Activated naive CD4-positive, alpha-beta T cell treated with anti-CD3 and anti-CD28 coated beads, Interleukin-2, amount 10 ng/mL, durations not matched to agents 7 days and 5 days (primary cell): ENCODE data around the gene S100Z.
"Not testable (repeated sequence)": the region's sequence is repeated elsewhere in the genome, so short reads cannot be mapped to it uniquely, and the experiment has no call there.

ENCODE experiments used
- CTCF ChIA-PET: fragments of 350-600 bp; sonication (Branson Sonifier 250); formaldehyde crosslinking; loops from one replicate; lab custom pipeline; 2021; ENCODE audit warnings: antibody characterized with exemption; lab: Charles Lee
- DNase-seq: peaks from one replicate; pipeline ENCODE4 v3.0.0-alpha.2; 2020
- H3K27ac Mint-ChIP-seq: one replicate; pipeline ENCODE4 v1.8.0; 2021; ENCODE audit warnings: mild to moderate bottlenecking, moderate library complexity, mixed read lengths
- H3K27me3 Mint-ChIP-seq: one replicate; pipeline ENCODE4 v1.8.0; 2021; ENCODE audit warnings: mild to moderate bottlenecking, mixed read lengths
- H3K36me3 Mint-ChIP-seq: one replicate; pipeline ENCODE4 v1.8.0; 2021; ENCODE audit warnings: mixed read lengths
- H3K4me1 Mint-ChIP-seq: one replicate; pipeline ENCODE4 v1.8.0; 2021; ENCODE audit warnings: mixed read lengths
- H3K4me3 Mint-ChIP-seq: one replicate; pipeline ENCODE4 v1.8.0; 2021; ENCODE audit warnings: mild to moderate bottlenecking, moderate library complexity, mixed read lengths
- H3K9me3 Mint-ChIP-seq: one replicate; pipeline ENCODE4 v1.8.0; 2021; ENCODE audit warnings: mixed read lengths

S100Z gene

GRCh38 chr5:76816110-76816831, 33.5 kb upstream of the S100Z start:
- no peak overlapping the region for H3K27ac Mint-ChIP-seq
- no peak for DNase-seq
- no peaks in the 10 kb centered on the region for H3K36me3 Mint-ChIP-seq
- H3K4me3 Mint-ChIP-seq = no peak overlapping the region
- no peaks in the 10 kb centered on the region for H3K9me3 Mint-ChIP-seq
- CTCF ChIA-PET = interaction anchor here (1.1 to 1.3 kb wide), 2 partner anchors 9 to 33 kb away, joined by 3 to 5 read pairs; partner anchors contain the start of gene S100Z
- H3K27me3 Mint-ChIP-seq = peaks cover 63% of the 10 kb centered on the region
- H3K4me1 Mint-ChIP-seq = peaks cover 17% of the 10 kb centered on the region

DNA sequence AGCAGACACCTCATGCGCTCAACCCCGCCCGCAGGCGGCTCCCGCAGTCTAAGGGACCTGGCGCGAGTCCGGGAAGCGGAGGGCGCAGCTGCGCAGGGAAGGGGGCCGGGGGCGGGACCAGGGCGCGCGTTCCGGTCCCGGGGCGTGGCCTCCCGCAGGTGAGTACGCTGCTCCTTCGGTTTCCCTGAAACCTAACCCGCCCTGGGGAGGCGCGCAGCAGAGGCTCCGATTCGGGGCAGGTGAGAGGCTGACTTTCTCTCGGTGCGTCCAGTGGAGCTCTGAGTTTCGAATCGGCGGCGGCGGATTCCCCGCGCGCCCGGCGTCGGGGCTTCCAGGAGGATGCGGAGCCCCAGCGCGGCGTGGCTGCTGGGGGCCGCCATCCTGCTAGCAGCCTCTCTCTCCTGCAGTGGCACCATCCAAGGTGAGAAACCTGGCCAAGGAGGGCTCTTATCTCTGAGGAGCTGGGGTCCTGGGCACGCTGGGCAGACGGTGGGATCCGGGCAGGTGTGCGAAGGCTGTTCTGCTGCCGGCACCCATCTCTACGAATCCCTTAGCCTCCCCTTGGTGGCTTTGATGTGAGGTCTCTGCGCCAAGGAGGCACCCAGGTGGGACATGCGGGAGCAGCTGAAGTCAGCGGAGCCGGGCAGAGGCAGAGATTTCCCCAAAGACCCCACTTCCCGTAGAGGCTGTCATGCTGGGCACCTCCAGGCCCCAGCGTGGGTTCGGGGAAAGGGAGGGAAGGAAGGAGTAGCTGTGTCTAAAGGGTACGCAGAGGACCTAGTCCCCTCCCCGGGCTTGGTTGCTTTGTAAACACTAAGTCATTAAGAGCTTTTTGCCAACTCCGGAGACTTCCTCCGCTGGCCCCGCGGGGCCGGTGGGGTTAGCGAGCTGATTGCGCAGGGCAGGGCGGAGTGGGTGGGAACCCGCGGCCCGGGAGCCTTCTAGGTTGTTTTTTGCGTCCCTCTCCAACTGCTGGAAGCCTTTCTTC, 30.7 kb upstream of the S100Z start, which contains the start of gene F2RL1:
TSS of gene F2RL1 (plus strand) at position 187 of the 988 bp plus-strand sequence. CDS start at position 340, 153 bp downstream.
- Mint-ChIP-seq H3K27me3 (peaks cover 65% of the 10 kb centered on the region), H3K9me3 (no peaks in the 10 kb centered on the region), H3K4me1 (peaks cover 17% of the 10 kb centered on the region), H3K36me3 (no peaks in the 10 kb centered on the region), H3K27ac (no peak within 1 kb of the TSS), H3K4me3 (peak within 1 kb of the TSS; percentile 76)
- DNase-seq = peak; percentile 65
- CTCF ChIA-PET = interaction anchor here (0.7 kb wide), 1 partner anchor 26 kb away, joined by 3 read pairs; no protein-coding TSS in a partner anchor

DNA sequence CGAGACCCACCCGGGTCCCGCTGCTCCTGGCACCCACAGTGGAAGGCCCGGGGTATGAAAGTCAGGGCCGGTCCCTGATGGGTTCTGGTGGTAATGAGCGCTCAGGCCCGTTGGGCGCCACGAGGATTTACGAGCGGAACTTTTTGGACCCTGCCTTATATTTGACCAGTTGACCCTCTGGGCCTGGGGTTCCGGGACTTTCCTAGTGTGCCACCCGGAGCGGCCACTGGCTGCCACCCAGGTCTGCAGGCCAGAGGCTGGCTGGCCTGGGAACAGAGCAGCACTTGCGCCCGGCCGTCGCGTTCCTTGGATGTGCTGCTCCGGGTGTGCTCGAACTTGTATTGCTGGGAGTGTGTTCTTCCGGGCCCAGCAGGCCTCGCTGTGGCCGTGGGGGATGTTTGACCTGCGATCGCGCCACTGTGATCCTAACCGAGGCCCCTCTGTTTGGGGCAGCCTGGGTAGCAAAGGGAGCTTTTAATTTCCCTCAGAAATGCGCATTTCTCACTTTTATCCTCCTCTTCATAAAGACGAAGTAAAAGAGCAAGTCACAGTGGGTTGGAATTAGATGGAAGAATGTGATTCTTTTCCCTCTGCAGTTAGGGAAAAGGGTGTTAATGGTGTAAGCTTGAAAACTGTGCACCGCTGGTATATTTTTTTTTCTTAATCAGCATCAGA, 29.8 kb upstream of the S100Z start:
- CTCF ChIA-PET = no interaction called here
- no peaks in the 10 kb centered on the region for H3K36me3 Mint-ChIP-seq
- H3K27me3 Mint-ChIP-seq = peaks cover 61% of the 10 kb centered on the region
- no peaks in the 10 kb centered on the region for H3K9me3 Mint-ChIP-seq
- peaks cover 14% of the 10 kb centered on the region for H3K4me1 Mint-ChIP-seq
- no peak for DNase-seq
- H3K27ac Mint-ChIP-seq = no peak overlapping the region
- H3K4me3 Mint-ChIP-seq = peak overlapping the region; percentile 76

DNA sequence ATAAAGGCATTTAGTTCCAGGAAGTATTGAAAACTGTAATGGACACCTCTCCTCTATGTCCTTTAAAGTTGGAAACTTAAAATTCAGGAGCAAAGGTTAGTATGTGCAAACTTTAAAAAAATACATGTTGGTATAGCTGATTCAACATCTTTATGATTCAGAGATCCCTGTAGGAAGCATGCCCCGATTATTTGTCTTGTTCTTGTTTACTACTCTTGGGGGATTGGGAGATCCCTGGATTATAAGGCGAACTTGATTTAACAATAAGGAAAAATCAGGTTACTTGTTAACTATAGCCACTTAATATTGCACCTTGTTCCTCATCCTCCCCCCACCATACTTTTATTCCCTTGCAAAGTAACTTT, 29.3 kb upstream of the S100Z start:
- no peak for DNase-seq
- CTCF ChIA-PET = no interaction called here
- H3K4me1 Mint-ChIP-seq = peaks cover 14% of the 10 kb centered on the region
- H3K4me3 Mint-ChIP-seq = peak overlapping the region; percentile 76
- no peak overlapping the region for H3K27ac Mint-ChIP-seq
- H3K27me3 Mint-ChIP-seq = peaks cover 56% of the 10 kb centered on the region
- no peaks in the 10 kb centered on the region for H3K9me3 Mint-ChIP-seq
- H3K36me3 Mint-ChIP-seq = no peaks in the 10 kb centered on the region

- Mint-ChIP-seq H3K27ac (no peak overlapping the region), H3K4me1 (peaks cover 14% of the 10 kb centered on the region), H3K9me3 (no peaks in the 10 kb centered on the region), H3K36me3 (no peaks in the 10 kb centered on the region), H3K27me3 (peaks cover 50% of the 10 kb centered on the region), H3K4me3 (no peak overlapping the region)
- CTCF ChIA-PET = no interaction called here
- DNase-seq = no peak
Measured at GRCh38 chr5:76821136-76821535, 28.7 kb upstream of the S100Z start.

GRCh38 chr5:76822105-76822731, 27.6 kb upstream of the S100Z start:
- Mint-ChIP-seq H3K27me3 (peaks cover 40% of the 10 kb centered on the region), H3K4me1 (peaks cover 14% of the 10 kb centered on the region)
- H3K4me3 Mint-ChIP-seq, H3K36me3 Mint-ChIP-seq, CTCF ChIA-PET, H3K9me3 Mint-ChIP-seq, H3K27ac Mint-ChIP-seq, DNase-seq: not testable (repeated sequence)

- H3K27ac Mint-ChIP-seq, H3K4me1 Mint-ChIP-seq, CTCF ChIA-PET, H3K36me3 Mint-ChIP-seq, DNase-seq, H3K4me3 Mint-ChIP-seq, H3K27me3 Mint-ChIP-seq, H3K9me3 Mint-ChIP-seq: not testable (repeated sequence)
Measured at GRCh38 chr5:76826416-76826815, 23.4 kb upstream of the S100Z start.

DNA sequence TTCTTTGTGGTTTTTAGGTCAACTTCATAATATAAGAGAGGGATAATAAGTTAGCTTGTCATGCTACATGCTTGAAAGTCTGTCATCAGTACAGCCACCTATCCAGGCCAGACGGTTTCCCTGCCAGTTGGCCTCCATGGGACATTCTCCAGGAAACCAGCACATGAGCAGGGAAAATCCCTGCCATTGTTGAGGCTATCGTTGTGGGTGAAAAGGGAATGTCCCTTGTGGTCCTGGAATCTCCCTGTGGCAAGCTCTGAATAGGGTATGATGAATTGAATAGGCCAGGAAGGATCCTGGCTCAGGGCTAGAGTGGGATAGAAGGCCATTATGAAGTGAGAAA, 18.7 kb upstream of the S100Z start:
- no peaks in the 10 kb centered on the region for H3K27me3 Mint-ChIP-seq
- H3K9me3 Mint-ChIP-seq = no peaks in the 10 kb centered on the region
- no peak overlapping the region for H3K4me3 Mint-ChIP-seq
- no peaks in the 10 kb centered on the region for H3K4me1 Mint-ChIP-seq
- no peak for DNase-seq
- CTCF ChIA-PET = interaction anchor here (0.7 kb wide), 1 partner anchor 206 kb away, joined by 4 read pairs; no protein-coding TSS in a partner anchor
- H3K27ac Mint-ChIP-seq = no peak overlapping the region
- peaks cover 5% of the 10 kb centered on the region for H3K36me3 Mint-ChIP-seq

- H3K27me3 Mint-ChIP-seq = peaks cover 9% of the 10 kb centered on the region
- no peak for DNase-seq
- no peak overlapping the region for H3K4me3 Mint-ChIP-seq
- H3K27ac Mint-ChIP-seq = no peak overlapping the region
- CTCF ChIA-PET = no interaction called here
- no peaks in the 10 kb centered on the region for H3K4me1 Mint-ChIP-seq
- peaks cover 5% of the 10 kb centered on the region for H3K36me3 Mint-ChIP-seq
- no peaks in the 10 kb centered on the region for H3K9me3 Mint-ChIP-seq
Measured at GRCh38 chr5:76836181-76836580, 13.6 kb upstream of the S100Z start.

GRCh38 chr5:76836585-76836984, 13.2 kb upstream of the S100Z start:
- Mint-ChIP-seq H3K9me3 (no peaks in the 10 kb centered on the region), H3K4me3 (no peak overlapping the region), H3K36me3 (peaks cover 5% of the 10 kb centered on the region), H3K4me1 (no peaks in the 10 kb centered on the region), H3K27ac (no peak overlapping the region), H3K27me3 (peaks cover 12% of the 10 kb centered on the region)
- CTCF ChIA-PET = no interaction called here
- no peak for DNase-seq

GRCh38 chr5:76838481-76839261, 11.1 kb upstream of the S100Z start:
- CTCF ChIA-PET = no interaction called here
- Mint-ChIP-seq H3K4me3 (no peak overlapping the region), H3K27ac (no peak overlapping the region), H3K36me3 (no peaks in the 10 kb centered on the region), H3K4me1 (no peaks in the 10 kb centered on the region), H3K27me3 (peaks cover 16% of the 10 kb centered on the region), H3K9me3 (no peaks in the 10 kb centered on the region)
- DNase-seq = no peak

DNA sequence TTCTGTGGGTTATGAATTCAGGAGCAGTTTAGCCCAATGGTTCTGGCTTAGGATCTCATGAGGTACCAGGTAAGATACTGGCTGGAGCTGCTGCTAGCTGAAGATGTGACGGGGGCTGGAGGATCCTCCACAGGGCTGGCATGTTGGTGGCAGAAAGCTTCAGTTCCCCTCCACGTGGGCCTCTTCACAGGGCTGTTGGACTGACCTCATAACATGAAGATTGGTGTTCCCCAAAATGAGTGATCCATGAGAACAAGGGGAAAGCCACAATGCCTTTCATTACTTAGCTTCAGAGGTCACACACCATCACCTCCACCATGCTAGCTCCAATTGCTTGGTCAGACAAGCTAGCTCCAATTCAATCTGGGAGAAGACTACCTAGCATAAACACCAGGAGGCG, 8.5 kb upstream of the S100Z start:
- H3K36me3 Mint-ChIP-seq = no peaks in the 10 kb centered on the region

DNA sequence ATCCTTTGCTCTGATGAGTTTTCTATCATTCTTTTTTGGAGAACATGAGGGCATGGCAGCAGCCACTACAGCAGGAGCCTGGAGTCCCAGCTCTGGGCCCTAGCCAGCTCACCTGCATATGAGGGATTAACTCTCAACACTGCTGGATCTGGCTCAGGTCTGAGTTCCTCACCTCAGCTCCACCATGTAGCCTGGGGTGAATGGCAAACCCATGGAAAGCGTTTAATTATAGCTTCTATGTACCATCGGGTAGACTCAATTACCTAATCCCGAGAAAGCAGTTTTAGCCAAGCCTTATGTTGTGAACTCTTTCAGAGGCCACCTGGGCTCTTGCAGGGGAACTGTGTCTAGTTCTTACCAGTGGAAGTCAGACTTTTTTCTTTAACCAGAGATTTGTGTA, 3.9 kb upstream of the S100Z start:
- DNase-seq = no peak
- Mint-ChIP-seq H3K4me1 (peaks cover 22% of the 10 kb centered on the region), H3K4me3 (no peak overlapping the region), H3K9me3 (no peaks in the 10 kb centered on the region), H3K27me3 (peaks cover 8% of the 10 kb centered on the region), H3K27ac (no peak overlapping the region), H3K36me3 (peaks cover under 1% of the 10 kb centered on the region)
- CTCF ChIA-PET = no interaction called here

More for the DNA sequence above, 8.5 kb upstream of the S100Z start:
- CTCF ChIA-PET = interaction anchor here (1.5 to 2.2 kb wide), 2 partner anchors 15 to 236 kb away, joined by 3 to 6 read pairs; no protein-coding TSS in a partner anchor
- Mint-ChIP-seq H3K9me3 (no peaks in the 10 kb centered on the region), H3K27ac (no peak overlapping the region), H3K4me3 (no peak overlapping the region), H3K4me1 (no peaks in the 10 kb centered on the region), H3K27me3 (peaks cover 16% of the 10 kb centered on the region)
- no peak for DNase-seq
